Loucy (cell line): ENCODE measurements around the gene RPL4.

ENCODE experiments used
- CTCF ChIP-seq: fragments of 200-600 bp; sonication (generic); conservative IDR thresholded peaks from 2 replicates; pipeline ENCODE4 v1.5.1; 2014; ENCODE audit warnings: mild to moderate bottlenecking, antibody characterized with exemption, low read length
- EZH2phosphoT487 ChIP-seq: fragments of 200-600 bp; IDR thresholded peaks from 2 replicates; pipeline ENCODE4 v1.6.1; 2018; ENCODE audit warnings: antibody characterized with exemption, mild to moderate bottlenecking, moderate library complexity, borderline replicate concordance

GRCh38 chr15:66477011-66477410 is 27.6 kb downstream of the RPL4 start:
- TF ChIP-seq CTCF = no peak
- TF ChIP-seq EZH2phosphoT487 = no peak
